ENCODE data around the gene KCNH2.

DNA sequence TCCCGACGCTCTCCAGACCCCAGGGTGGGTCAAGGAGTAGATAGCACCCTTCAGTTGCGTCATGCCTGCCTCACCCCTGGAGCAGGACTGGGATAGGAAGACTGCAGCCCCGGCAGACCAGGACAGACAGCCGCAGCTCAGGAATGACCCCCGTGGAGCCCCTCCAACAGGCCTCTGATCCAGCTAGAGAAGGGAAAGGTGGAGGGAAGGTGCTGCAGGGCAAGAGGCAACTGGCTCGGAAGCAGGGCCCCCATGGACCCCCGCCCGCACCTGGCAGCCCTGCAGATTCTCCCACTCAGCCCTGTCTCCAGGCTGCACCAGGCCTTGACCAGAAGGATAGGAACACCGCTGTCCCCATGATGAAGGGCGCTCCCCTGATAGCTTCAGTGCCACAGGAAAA, 7.7 kb downstream of the KCNH2 start:
- TF ChIP-seq CTCF (conservative IDR thresholded peaks at IDR 0.05; ENCODE audit: low read depth, low read length) (no peak), EZH2 (IDR thresholded peaks at IDR 0.05; ENCODE audit: borderline replicate concordance, low read depth, low read length, poor library complexity, severe bottlenecking) (no peak)
